ENCODE data around the gene NDUFS6. TPM values are rescaled to one million over a fixed set of nuclear protein-coding genes. Genes with fewer than 3 reads are reported as not detected.

NDUFS6 gene
- total and polyA plus RNA-seq, 2 donors (not counting 1 experiment from before 2014, with no cell fraction given) = 21.8 to 68.5 TPM

GRCh38 chr5:1768283-1769000, 32.8 kb upstream of the NDUFS6 start:
- H4K20me1 ChIP-seq (ENCODE audit: control insufficient read depth, extremely low read depth, insufficient read depth, low read length) = no peaks in the 10 kb centered on the region
- TF ChIP-seq CTCF (conservative IDR thresholded peaks at IDR 0.05 in 1 of 2, IDR thresholded peaks at IDR 0.05 in 1 of 2; ENCODE audit: low read depth in 1 of 2, low read length in 2 of 2) (no peak), EZH2 (IDR thresholded peaks at IDR 0.05; ENCODE audit: low read length, missing control alignments) (no peak)
- no peaks in the 10 kb centered on the region for H3K27me3 ChIP-seq (ENCODE audit: control insufficient read depth, insufficient read depth, low read length)
- no peaks in the 10 kb centered on the region for H3K79me2 ChIP-seq (ENCODE audit: control insufficient read depth, insufficient read depth, low read length)
- no peak overlapping the region for H2AFZ ChIP-seq (ENCODE audit: low read length)
- H3K4me3 ChIP-seq (replicated peaks in 1 of 4; ENCODE audit: control extremely low read depth in 1 of 4, insufficient read depth in 1 of 4, low read depth in 3 of 4, low read length in 4 of 4) = no peak overlapping the region
- no peak overlapping the region for H3K27ac ChIP-seq (ENCODE audit: insufficient read depth, low read length)
- no peak for DNase-seq (ENCODE audit: low read depth in 2 of 2)
- H3K36me3 ChIP-seq (ENCODE audit: control insufficient read depth, insufficient read depth, low read length) = no peaks in the 10 kb centered on the region
- H3K9ac ChIP-seq (ENCODE audit: insufficient read depth, low read length) = no peak overlapping the region
- H3K9me3 ChIP-seq (ENCODE audit: control insufficient read depth, insufficient read depth, low read depth, low read length) = no peaks in the 10 kb centered on the region
- no peaks in the 10 kb centered on the region for H3K4me1 ChIP-seq (ENCODE audit: control insufficient read depth, extremely low read depth, insufficient read depth, low read length)
- no peak overlapping the region for H3K4me2 ChIP-seq (ENCODE audit: extremely low read depth, insufficient read depth, low read length)

GRCh38 chr5:1769017-1769640, 32.1 kb upstream of the NDUFS6 start:
- DNase-seq (ENCODE audit: low read depth in 2 of 2) = no peak
- no peak overlapping the region for H3K4me3 ChIP-seq (replicated peaks in 1 of 4; ENCODE audit: control extremely low read depth in 1 of 4, insufficient read depth in 1 of 4, low read depth in 3 of 4, low read length in 4 of 4)
- no peak overlapping the region for H3K9ac ChIP-seq (ENCODE audit: insufficient read depth, low read length)
- no peak overlapping the region for H2AFZ ChIP-seq (ENCODE audit: low read length)
- no peaks in the 10 kb centered on the region for H3K9me3 ChIP-seq (ENCODE audit: control insufficient read depth, insufficient read depth, low read depth, low read length)
- TF ChIP-seq CTCF (conservative IDR thresholded peaks at IDR 0.05 in 1 of 2, IDR thresholded peaks at IDR 0.05 in 1 of 2; ENCODE audit: low read depth in 1 of 2, low read length in 2 of 2) (no peak), EZH2 (IDR thresholded peaks at IDR 0.05; ENCODE audit: low read length, missing control alignments) (no peak)
- no peaks in the 10 kb centered on the region for H3K4me1 ChIP-seq (ENCODE audit: control insufficient read depth, extremely low read depth, insufficient read depth, low read length)
- H4K20me1 ChIP-seq (ENCODE audit: control insufficient read depth, extremely low read depth, insufficient read depth, low read length) = no peaks in the 10 kb centered on the region
- H3K4me2 ChIP-seq (ENCODE audit: extremely low read depth, insufficient read depth, low read length) = no peak overlapping the region
- H3K36me3 ChIP-seq (ENCODE audit: control insufficient read depth, insufficient read depth, low read length) = no peaks in the 10 kb centered on the region
- no peaks in the 10 kb centered on the region for H3K27me3 ChIP-seq (ENCODE audit: control insufficient read depth, insufficient read depth, low read length)
- no peak overlapping the region for H3K27ac ChIP-seq (ENCODE audit: insufficient read depth, low read length)
- H3K79me2 ChIP-seq (ENCODE audit: control insufficient read depth, insufficient read depth, low read length) = no peaks in the 10 kb centered on the region

- Histone ChIP-seq H3K9me3 (ENCODE audit: control insufficient read depth, insufficient read depth, low read depth, low read length) (no peaks in the 10 kb centered on the region), H3K9ac (ENCODE audit: insufficient read depth, low read length) (no peak overlapping the region), H3K4me2 (ENCODE audit: extremely low read depth, insufficient read depth, low read length) (no peak overlapping the region), H3K79me2 (ENCODE audit: control insufficient read depth, insufficient read depth, low read length) (no peaks in the 10 kb centered on the region), H3K27me3 (ENCODE audit: control insufficient read depth, insufficient read depth, low read length) (no peaks in the 10 kb centered on the region), H3K4me3 (replicated peaks in 1 of 4; ENCODE audit: control extremely low read depth in 1 of 4, insufficient read depth in 1 of 4, low read depth in 3 of 4, low read length in 4 of 4) (no peak overlapping the region), H3K27ac (ENCODE audit: insufficient read depth, low read length) (no peak overlapping the region), H2AFZ (ENCODE audit: low read length) (no peak overlapping the region), H3K4me1 (ENCODE audit: control insufficient read depth, extremely low read depth, insufficient read depth, low read length) (no peaks in the 10 kb centered on the region), H3K36me3 (ENCODE audit: control insufficient read depth, insufficient read depth, low read length) (no peaks in the 10 kb centered on the region), H4K20me1 (ENCODE audit: control insufficient read depth, extremely low read depth, insufficient read depth, low read length) (no peaks in the 10 kb centered on the region)
- TF ChIP-seq EZH2 (IDR thresholded peaks at IDR 0.05; ENCODE audit: low read length, missing control alignments) (no peak), CTCF (conservative IDR thresholded peaks at IDR 0.05 in 1 of 2, IDR thresholded peaks at IDR 0.05 in 1 of 2; ENCODE audit: low read depth in 1 of 2, low read length in 2 of 2) (no peak)
- no peak for DNase-seq (ENCODE audit: low read depth in 2 of 2)
These were observed 31.3 kb upstream of the NDUFS6 start for GRCh38 chr5:1769752-1770442.

All from fibroblast of lung (primary cell).